Nephron (organoid): ENCODE measurements around the gene KCNH2.
A peak's percentile ranks its signal among the peaks of the same experiment; 100 is the strongest.

Experiments
- H3K27ac Mint-ChIP-seq, 3 experiments: 2 replicates each; pipeline ENCODE4 v1.8.0; 2020; ENCODE audit warnings: mixed read lengths in 3 of 3, mild to moderate bottlenecking in 2 of 3, moderate library complexity in 1 of 3
- H3K27me3 Mint-ChIP-seq: 2 replicates; pipeline ENCODE4 v1.8.0; 2021; ENCODE audit warnings: low read depth, mild to moderate bottlenecking, moderate library complexity, mixed read lengths
- H3K36me3 Mint-ChIP-seq: 2 replicates; pipeline ENCODE4 v1.8.0; 2020; ENCODE audit warnings: low read depth, mixed read lengths
- H3K4me1 Mint-ChIP-seq: 2 replicates; pipeline ENCODE4 v1.8.0; 2020; ENCODE audit warnings: mixed read lengths
- H3K4me3 Mint-ChIP-seq, 3 experiments: 2 replicates each; pipeline ENCODE4 v1.8.0; 2020; ENCODE audit warnings: mild to moderate bottlenecking in 3 of 3, mixed read lengths in 3 of 3, moderate library complexity in 2 of 3
- H3K9me3 Mint-ChIP-seq: 2 replicates; pipeline ENCODE4 v1.8.0; 2020; ENCODE audit warnings: mixed read lengths
- TF ChIP-seq, protein P1 (sequence below), 3 experiments: fragments of 200-600 bp; sonication (generic); IDR thresholded peaks; one replicate each; pipeline ENCODE4 v1.5.0; 2021; ENCODE audit warnings: antibody characterized with exemption in 3 of 3; ENCODE audit not compliant: unreplicated experiment in 3 of 3

KCNH2 gene

DNA sequence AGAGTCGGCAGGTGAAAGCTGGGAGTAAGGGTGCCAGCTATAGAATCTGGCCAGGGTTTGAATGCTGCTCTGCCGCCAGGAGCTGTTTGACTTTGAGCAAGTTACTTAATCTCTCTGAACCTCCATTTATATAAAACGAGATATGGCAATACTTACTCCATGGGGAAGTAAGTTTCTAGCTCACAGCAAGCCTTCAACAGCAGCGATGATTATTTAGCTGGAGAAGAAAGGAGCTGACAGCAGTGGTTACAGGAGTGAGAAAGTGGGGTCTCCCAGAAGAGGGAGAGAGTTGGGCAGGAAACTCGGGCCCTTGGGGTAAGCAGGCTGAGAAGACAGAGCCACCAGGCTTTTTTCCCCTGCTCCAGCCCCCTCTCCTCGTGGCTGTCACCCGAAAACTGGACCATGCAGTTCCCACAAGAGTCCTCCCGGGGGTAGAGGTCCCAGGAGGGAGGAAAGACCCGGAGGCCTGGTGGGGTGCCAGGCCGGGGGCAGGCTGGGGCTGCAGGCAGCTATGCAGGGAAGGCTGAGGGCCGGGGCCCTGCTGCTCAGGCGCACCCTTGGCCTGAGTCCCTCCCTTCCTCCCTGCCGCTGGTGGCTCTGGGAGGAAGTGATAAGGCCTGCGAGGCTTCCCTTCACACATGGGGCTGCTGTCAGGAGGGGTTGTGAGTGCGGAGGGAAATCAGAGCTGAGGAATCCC lies 16.2 kb upstream of the KCNH2 start:
- H3K9me3 Mint-ChIP-seq = no peaks in the 10 kb centered on the region
- H3K27ac Mint-ChIP-seq = peak overlapping the region; percentile 64 to 86 (median 82)
- H3K4me1 Mint-ChIP-seq = peaks cover 18% of the 10 kb centered on the region
- H3K4me3 Mint-ChIP-seq = no peak overlapping the region
- no peaks in the 10 kb centered on the region for H3K27me3 Mint-ChIP-seq
- TF ChIP-seq, protein P1, sequence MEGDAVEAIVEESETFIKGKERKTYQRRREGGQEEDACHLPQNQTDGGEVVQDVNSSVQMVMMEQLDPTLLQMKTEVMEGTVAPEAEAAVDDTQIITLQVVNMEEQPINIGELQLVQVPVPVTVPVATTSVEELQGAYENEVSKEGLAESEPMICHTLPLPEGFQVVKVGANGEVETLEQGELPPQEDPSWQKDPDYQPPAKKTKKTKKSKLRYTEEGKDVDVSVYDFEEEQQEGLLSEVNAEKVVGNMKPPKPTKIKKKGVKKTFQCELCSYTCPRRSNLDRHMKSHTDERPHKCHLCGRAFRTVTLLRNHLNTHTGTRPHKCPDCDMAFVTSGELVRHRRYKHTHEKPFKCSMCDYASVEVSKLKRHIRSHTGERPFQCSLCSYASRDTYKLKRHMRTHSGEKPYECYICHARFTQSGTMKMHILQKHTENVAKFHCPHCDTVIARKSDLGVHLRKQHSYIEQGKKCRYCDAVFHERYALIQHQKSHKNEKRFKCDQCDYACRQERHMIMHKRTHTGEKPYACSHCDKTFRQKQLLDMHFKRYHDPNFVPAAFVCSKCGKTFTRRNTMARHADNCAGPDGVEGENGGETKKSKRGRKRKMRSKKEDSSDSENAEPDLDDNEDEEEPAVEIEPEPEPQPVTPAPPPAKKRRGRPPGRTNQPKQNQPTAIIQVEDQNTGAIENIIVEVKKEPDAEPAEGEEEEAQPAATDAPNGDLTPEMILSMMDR (IDR thresholded peaks at IDR 0.05; ENCODE audit: unreplicated experiment in 3 of 3) = no peak
- H3K36me3 Mint-ChIP-seq = no peaks in the 10 kb centered on the region

DNA sequence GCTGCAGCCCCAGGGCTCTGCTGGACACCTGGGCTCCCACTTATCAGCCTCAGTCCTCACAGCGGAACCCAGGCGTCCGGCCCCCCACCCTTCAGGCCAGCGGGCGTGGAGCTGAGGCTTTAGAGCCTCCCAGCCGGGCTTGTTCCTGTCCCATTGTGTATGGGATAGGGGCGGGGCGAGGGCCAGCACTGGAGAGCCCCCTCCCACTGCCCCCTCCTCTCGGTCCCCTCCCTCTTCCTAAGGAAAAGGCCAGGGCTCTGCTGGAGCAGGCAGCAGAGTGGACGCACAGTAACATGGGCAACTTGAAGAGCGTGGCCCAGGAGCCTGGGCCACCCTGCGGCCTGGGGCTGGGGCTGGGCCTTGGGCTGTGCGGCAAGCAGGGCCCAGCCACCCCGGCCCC lies 15.4 kb upstream of the KCNH2 start:
- Mint-ChIP-seq H3K27ac (peak overlapping the region in 1 of 3 experiments; percentile 64), H3K36me3 (no peaks in the 10 kb centered on the region), H3K4me3 (no peak overlapping the region), H3K27me3 (no peaks in the 10 kb centered on the region), H3K9me3 (no peaks in the 10 kb centered on the region), H3K4me1 (peaks cover 21% of the 10 kb centered on the region)
- TF ChIP-seq, protein P1 (IDR thresholded peaks at IDR 0.05; ENCODE audit: unreplicated experiment in 3 of 3) = no peak

GRCh38 chr7:150992833-150993302 lies 14.7 kb upstream of the KCNH2 start:
- Mint-ChIP-seq H3K27me3 (no peaks in the 10 kb centered on the region), H3K4me3 (no peak overlapping the region)

DNA sequence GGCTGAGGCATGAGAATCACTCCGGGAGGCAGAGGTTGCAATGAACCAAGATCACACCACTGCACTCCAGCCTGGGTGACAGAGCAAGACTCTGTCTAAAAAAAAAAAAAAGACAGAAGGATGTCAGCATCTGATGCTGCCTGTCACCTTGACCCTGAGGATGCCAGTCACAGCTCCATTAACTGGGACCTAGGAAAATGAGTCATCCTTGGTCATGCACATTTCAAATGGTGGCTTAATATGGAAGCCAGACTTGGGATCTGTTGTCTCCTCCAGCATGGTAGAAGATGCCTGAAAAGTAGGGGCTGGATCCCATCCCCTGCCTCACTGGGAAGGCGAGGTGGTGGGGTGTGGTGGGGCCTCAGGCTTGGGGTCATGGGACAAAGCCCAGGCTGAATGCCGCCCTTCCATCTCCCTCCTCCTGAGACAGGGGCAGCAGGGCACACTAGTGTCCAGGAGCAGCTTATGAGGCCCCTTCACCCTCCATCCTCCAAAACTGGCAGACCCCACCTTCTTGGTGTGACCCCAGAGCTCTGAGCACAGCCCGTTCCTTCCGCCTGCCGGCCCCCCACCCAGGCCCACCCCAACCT lies 14.0 kb upstream of the KCNH2 start:
- H3K4me1 Mint-ChIP-seq = peaks cover 23% of the 10 kb centered on the region
- TF ChIP-seq, protein P1 (IDR thresholded peaks at IDR 0.05; ENCODE audit: unreplicated experiment in 3 of 3) = no peak

More at GRCh38 chr7:150992833-150993302, 14.7 kb upstream of the KCNH2 start:
- Mint-ChIP-seq H3K4me1 (peaks cover 27% of the 10 kb centered on the region), H3K9me3 (no peaks in the 10 kb centered on the region), H3K36me3 (no peaks in the 10 kb centered on the region), H3K27ac (peak overlapping the region; percentile 48 to 84 (median 61))
- TF ChIP-seq, protein P1 (IDR thresholded peaks at IDR 0.05; ENCODE audit: unreplicated experiment in 3 of 3) = no peak

GRCh38 chr7:150990416-150991186 lies 12.5 kb upstream of the KCNH2 start, which contains the start of gene NOS3:
Gene NOS3 (plus strand): TSS chr7:150991017. CDS start chr7:150993804, 2,787 bp downstream.
- no peaks in the 10 kb centered on the region for H3K36me3 Mint-ChIP-seq
- TF ChIP-seq, protein P1 (IDR thresholded peaks at IDR 0.05; ENCODE audit: unreplicated experiment in 3 of 3) = no peak
- peak within 1 kb of the TSS in 1 of 3 experiments; percentile 18 for H3K4me3 Mint-ChIP-seq
- no peaks in the 10 kb centered on the region for H3K9me3 Mint-ChIP-seq
- peak within 1 kb of the TSS; percentile 22 to 60 (median 52) for H3K27ac Mint-ChIP-seq
- peaks cover 31% of the 10 kb centered on the region for H3K4me1 Mint-ChIP-seq
- H3K27me3 Mint-ChIP-seq = no peaks in the 10 kb centered on the region

More for the DNA sequence above, 14.0 kb upstream of the KCNH2 start:
- Mint-ChIP-seq H3K27ac (peak overlapping the region in 2 of 3 experiments; percentile 48 to 61), H3K4me3 (no peak overlapping the region), H3K27me3 (no peaks in the 10 kb centered on the region), H3K36me3 (no peaks in the 10 kb centered on the region), H3K9me3 (no peaks in the 10 kb centered on the region)
